ENCODE data around the gene IP6K3.

Gene IP6K3

GRCh38 chr6:33768644-33769120 is 22.0 kb upstream of the IP6K3 start:
- DNase-seq (ENCODE audit: low spot score), result peak; percentile 84
- in situ Hi-C loops (cut with MboI; ENCODE audit: low pct_unique_long_range_greater_than_20kb, low sequenced_read_pairs, unreplicated experiment), result no loop called here
- TF ChIP-seq CTCF (IDR thresholded peaks at IDR 0.05; ENCODE audit: extremely low read depth, insufficient read depth, missing control alignments), result peak; percentile 80

GRCh38 chr6:33766921-33767907 is 20.5 kb upstream of the IP6K3 start:
- in situ Hi-C loops (cut with MboI; ENCODE audit: low pct_unique_long_range_greater_than_20kb, low sequenced_read_pairs, unreplicated experiment), result no loop called here
- no peak for DNase-seq (ENCODE audit: low spot score)
- TF ChIP-seq CTCF (IDR thresholded peaks at IDR 0.05; ENCODE audit: extremely low read depth, insufficient read depth, missing control alignments), result no peak

- DNase-seq (ENCODE audit: low spot score), result no peak
- TF ChIP-seq CTCF (IDR thresholded peaks at IDR 0.05; ENCODE audit: extremely low read depth, insufficient read depth, missing control alignments), result no peak
- in situ Hi-C loops (cut with MboI; ENCODE audit: low pct_unique_long_range_greater_than_20kb, low sequenced_read_pairs, unreplicated experiment), result no loop called here
Measured at GRCh38 chr6:33765368-33765767, 18.7 kb upstream of the IP6K3 start.

GRCh38 chr6:33764036-33764435 is 17.3 kb upstream of the IP6K3 start:
- no peak for TF ChIP-seq CTCF (IDR thresholded peaks at IDR 0.05; ENCODE audit: extremely low read depth, insufficient read depth, missing control alignments)
- no peak for DNase-seq (ENCODE audit: low spot score)
- in situ Hi-C loops (cut with MboI; ENCODE audit: low pct_unique_long_range_greater_than_20kb, low sequenced_read_pairs, unreplicated experiment), result no loop called here

GRCh38 chr6:33763483-33763882 is 16.8 kb upstream of the IP6K3 start:
- no peak for DNase-seq (ENCODE audit: low spot score)
- in situ Hi-C loops (cut with MboI; ENCODE audit: low pct_unique_long_range_greater_than_20kb, low sequenced_read_pairs, unreplicated experiment), result no loop called here
- no peak for TF ChIP-seq CTCF (IDR thresholded peaks at IDR 0.05; ENCODE audit: extremely low read depth, insufficient read depth, missing control alignments)

- in situ Hi-C loops (cut with MboI; ENCODE audit: low pct_unique_long_range_greater_than_20kb, low sequenced_read_pairs, unreplicated experiment), result no loop called here
- DNase-seq (ENCODE audit: low spot score), result no peak
- no peak for TF ChIP-seq CTCF (IDR thresholded peaks at IDR 0.05; ENCODE audit: extremely low read depth, insufficient read depth, missing control alignments)
Measured at GRCh38 chr6:33762713-33763112, 16.0 kb upstream of the IP6K3 start.

Measured in GM13977 (cell line).